Body of pancreas (tissue), 4 donors: ENCODE results near the gene COQ6.

Experiments
- POLR2A ChIP-seq, 3 donors: fragments of 450-650 bp; IDR thresholded peaks; one replicate each; pipeline ENCODE4 v1.6.1; 2016; ENCODE audit warnings: antibody characterized with exemption in 3 of 3, mild to moderate bottlenecking in 2 of 3
- TF ChIP-seq, protein P1 (sequence below), 7 experiments: fragments of 450-650 bp in 4 of 7; fragments of 200-600 bp in 3 of 7; sonication (generic) in 3 of 7; IDR thresholded peaks; one replicate each; pipeline ENCODE4 v1.5.1; 2016 to 2019; ENCODE audit warnings: antibody characterized with exemption in 7 of 7

GRCh38 chr14:73943083-73943482 lies 7.0 kb upstream of the COQ6 start:
- TF ChIP-seq, protein P1, sequence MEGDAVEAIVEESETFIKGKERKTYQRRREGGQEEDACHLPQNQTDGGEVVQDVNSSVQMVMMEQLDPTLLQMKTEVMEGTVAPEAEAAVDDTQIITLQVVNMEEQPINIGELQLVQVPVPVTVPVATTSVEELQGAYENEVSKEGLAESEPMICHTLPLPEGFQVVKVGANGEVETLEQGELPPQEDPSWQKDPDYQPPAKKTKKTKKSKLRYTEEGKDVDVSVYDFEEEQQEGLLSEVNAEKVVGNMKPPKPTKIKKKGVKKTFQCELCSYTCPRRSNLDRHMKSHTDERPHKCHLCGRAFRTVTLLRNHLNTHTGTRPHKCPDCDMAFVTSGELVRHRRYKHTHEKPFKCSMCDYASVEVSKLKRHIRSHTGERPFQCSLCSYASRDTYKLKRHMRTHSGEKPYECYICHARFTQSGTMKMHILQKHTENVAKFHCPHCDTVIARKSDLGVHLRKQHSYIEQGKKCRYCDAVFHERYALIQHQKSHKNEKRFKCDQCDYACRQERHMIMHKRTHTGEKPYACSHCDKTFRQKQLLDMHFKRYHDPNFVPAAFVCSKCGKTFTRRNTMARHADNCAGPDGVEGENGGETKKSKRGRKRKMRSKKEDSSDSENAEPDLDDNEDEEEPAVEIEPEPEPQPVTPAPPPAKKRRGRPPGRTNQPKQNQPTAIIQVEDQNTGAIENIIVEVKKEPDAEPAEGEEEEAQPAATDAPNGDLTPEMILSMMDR (IDR thresholded peaks at IDR 0.05) = no peak
- TF ChIP-seq POLR2A (IDR thresholded peaks at IDR 0.05) = no peak
